Activated CD8-positive, alpha-beta memory T cell treated with anti-CD3 and anti-CD28 coated beads, Interleukin-2, amount 10 ng/mL, durations not matched to agents 7 days and 5 days (primary cell): Measurements from ENCODE around the gene RND1. TPM values are rescaled to one million over a fixed set of nuclear protein-coding genes. Genes with fewer than 3 reads are reported as not detected.

Experiments
- ATAC-seq: fragments of 150-1000 bp; cut with Tn5 transposase; one replicate; pipeline ENCODE4 v1.10.0; 2021; ENCODE audit warnings: moderate library complexity
- CTCF ChIA-PET: fragments of 350-600 bp; sonication (Branson Sonifier 250); formaldehyde crosslinking; loops from one replicate; lab custom pipeline; 2021; ENCODE audit warnings: antibody characterized with exemption; lab: Charles Lee
- DNase-seq: peaks from one replicate; pipeline ENCODE4 v3.0.0-alpha.2; 2020
- H3K27ac Mint-ChIP-seq: one replicate; pipeline ENCODE4 v1.8.0; 2021; ENCODE audit warnings: mild to moderate bottlenecking, mixed read lengths
- H3K27me3 Mint-ChIP-seq: one replicate; pipeline ENCODE4 v1.8.0; 2021; ENCODE audit warnings: mixed read lengths
- H3K36me3 Mint-ChIP-seq: one replicate; pipeline ENCODE4 v1.8.0; 2021; ENCODE audit warnings: mild to moderate bottlenecking, mixed read lengths
- H3K4me1 Mint-ChIP-seq: one replicate; pipeline ENCODE4 v1.8.0; 2021; ENCODE audit warnings: mixed read lengths
- H3K4me3 Mint-ChIP-seq: one replicate; pipeline ENCODE4 v1.8.0; 2021; ENCODE audit warnings: mild to moderate bottlenecking, moderate library complexity, mixed read lengths
- H3K9me3 Mint-ChIP-seq: one replicate; pipeline ENCODE4 v1.8.0; 2022; ENCODE audit warnings: low read depth, mixed read lengths
- total RNA-seq, 2 experiments: library from RNA; stranded (reverse); gene quantifications; one replicate each; pipeline ENCODE4 v1.2.3, GENCODE V29; 2021

RND1 gene
- total RNA-seq, 2 experiments from 2014 or later, result 2.7 to 4.2 TPM

DNA sequence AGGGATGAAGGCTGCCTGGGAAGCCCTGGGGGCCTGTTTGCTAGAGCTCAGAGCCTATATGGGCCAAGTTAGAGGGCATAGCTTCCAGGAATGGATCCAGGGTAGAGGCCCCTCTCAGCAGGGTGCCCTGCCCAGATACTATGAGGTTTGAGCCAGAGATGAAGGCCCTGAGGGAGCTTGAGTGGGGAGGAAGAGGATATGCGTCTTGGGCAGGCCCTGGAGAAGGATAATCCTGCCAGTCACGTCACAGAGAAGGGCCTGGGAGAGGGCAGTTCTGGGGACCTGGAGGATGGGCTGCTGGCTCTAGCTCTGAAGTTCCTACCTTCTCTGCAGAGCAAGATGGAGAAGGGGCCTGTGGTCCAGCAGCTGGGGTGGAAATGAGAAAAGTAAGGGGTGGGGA, 53.3 kb downstream of the RND1 start:
- no peak for ATAC-seq
- DNase-seq, result no peak
- CTCF ChIA-PET, result interaction anchor here (1.0 to 6.5 kb wide), 2 partner anchors 17 to 92 kb away, joined by 3 to 55 read pairs; a partner anchor contains a TSS
- Mint-ChIP-seq H3K4me1 (peaks cover 24% of the 10 kb centered on the region), H3K9me3 (no peaks in the 10 kb centered on the region), H3K4me3 (no peak overlapping the region), H3K27ac (no peak overlapping the region), H3K27me3 (peaks cover 13% of the 10 kb centered on the region), H3K36me3 (no peaks in the 10 kb centered on the region)

- Mint-ChIP-seq H3K4me1 (peaks cover 23% of the 10 kb centered on the region), H3K4me3 (no peak overlapping the region), H3K36me3 (no peaks in the 10 kb centered on the region), H3K9me3 (no peaks in the 10 kb centered on the region), H3K27me3 (peaks cover 5% of the 10 kb centered on the region), H3K27ac (no peak overlapping the region)
- CTCF ChIA-PET, result interaction anchor here (0.8 to 6.5 kb wide), 3 partner anchors 14 to 41 kb away, joined by 3 to 55 read pairs (median 3); partner anchors contain the start of gene DDX23
- DNase-seq, result no peak
- ATAC-seq, result no peak
Measured at GRCh38 chr12:48811437-48812090, 54.1 kb downstream of the RND1 start.

DNA sequence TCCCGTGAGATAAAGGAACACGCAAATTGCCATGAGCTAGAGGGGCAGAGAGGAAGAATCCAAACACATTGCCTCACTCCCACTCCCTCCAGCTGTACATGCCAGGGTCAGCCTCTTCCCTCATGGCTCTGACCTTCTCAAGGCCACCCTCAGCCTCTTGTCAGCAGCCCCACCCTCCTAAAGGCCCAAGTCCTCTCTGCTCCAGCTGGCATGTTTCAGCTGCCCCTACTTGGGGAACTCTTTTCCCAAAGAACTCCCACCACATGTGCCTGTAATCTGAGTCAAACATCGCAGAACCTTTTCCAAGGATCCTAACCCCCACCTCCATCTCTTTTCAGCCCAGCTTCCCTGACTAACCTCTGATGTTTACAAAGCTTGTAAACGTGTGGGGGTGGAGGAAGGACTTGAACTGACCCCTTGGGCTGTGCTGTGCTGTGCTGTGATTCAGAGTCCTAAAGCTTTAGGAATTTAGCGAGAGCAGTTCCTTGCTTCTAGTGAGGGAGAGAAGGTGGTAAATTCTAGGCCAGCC, 54.7 kb downstream of the RND1 start:
- peaks cover 21% of the 10 kb centered on the region for H3K4me1 Mint-ChIP-seq
- no peaks in the 10 kb centered on the region for H3K9me3 Mint-ChIP-seq
- no peak for ATAC-seq
- no peak overlapping the region for H3K27ac Mint-ChIP-seq
- no peaks in the 10 kb centered on the region for H3K27me3 Mint-ChIP-seq
- no peaks in the 10 kb centered on the region for H3K36me3 Mint-ChIP-seq
- DNase-seq, result no peak
- CTCF ChIA-PET, result interaction anchor here (0.8 to 1.1 kb wide), 2 partner anchors 14 to 42 kb away, joined by 3 read pairs; partner anchors contain the start of gene DDX23
- no peak overlapping the region for H3K4me3 Mint-ChIP-seq

- H3K36me3 Mint-ChIP-seq, result no peaks in the 10 kb centered on the region
- DNase-seq (no peak), ATAC-seq (no peak)
- CTCF ChIA-PET, result interaction anchor here (1.5 to 1.6 kb wide), 2 partner anchors 9 to 13 kb away, joined by 3 to 6 read pairs; no protein-coding TSS in a partner anchor
- H3K27me3 Mint-ChIP-seq, result no peaks in the 10 kb centered on the region
- H3K4me1 Mint-ChIP-seq, result peaks cover 14% of the 10 kb centered on the region
- H3K27ac Mint-ChIP-seq, result no peak overlapping the region
- H3K4me3 Mint-ChIP-seq, result no peak overlapping the region
- H3K9me3 Mint-ChIP-seq, result no peaks in the 10 kb centered on the region
Measured at GRCh38 chr12:48807981-48808380, 57.7 kb downstream of the RND1 start.

Other genes with a start within 250 kb of the RND1 start
- 10 to 100 TPM; 56.6 to 57.7 TPM for gene KANSL2, start 183.6 kb downstream of the RND1 start, total RNA-seq
- gene CCNT1, start 149.2 kb downstream of the RND1 start, total RNA-seq, result 10 to 100 TPM; 51.4 to 66.8 TPM
- under 1 TPM; 0.15 to 0.42 TPM for gene ADCY6, start 76.8 kb downstream of the RND1 start, total RNA-seq
- 10 to 100 TPM; 11.0 to 12.8 TPM for gene CACNB3, start 47.4 kb downstream of the RND1 start, total RNA-seq
- gene DDX23, start 13.7 kb downstream of the RND1 start, total RNA-seq, result 100 to 1,000 TPM; 146 to 157 TPM
- 10 to 100 TPM; 78.5 to 88.8 TPM for gene FKBP11, start 59.6 kb upstream of the RND1 start, total RNA-seq
- gene ARF3, start 91.6 kb upstream of the RND1 start, total RNA-seq, result 100 to 1,000 TPM in 1 of 2 experiments, 10 to 100 TPM in 1; 89.4 to 118 TPM
- 1 to 10 TPM; 2.0 to 4.4 TPM for gene WNT10B, start 105.9 kb upstream of the RND1 start, total RNA-seq
- 1 to 10 TPM in 1 of 2 experiments, under 1 TPM in 1; 0.87 to 1.2 TPM for gene WNT1, start 112.5 kb upstream of the RND1 start, total RNA-seq
- under 1 TPM; 0.38 to 0.66 TPM for gene DDN, start 133.5 kb upstream of the RND1 start, total RNA-seq
- 10 to 100 TPM; 58.9 to 66.0 TPM for gene PRKAG1, start 152.9 kb upstream of the RND1 start, total RNA-seq
- gene KMT2D, start 194.9 kb upstream of the RND1 start, total RNA-seq, result 100 to 1,000 TPM; 107 to 132 TPM
- gene RHEBL1, start 204.1 kb upstream of the RND1 start, total RNA-seq, result 10 to 100 TPM; 14.9 to 15.1 TPM
- under 1 TPM in 1 of 2 experiments, not detected in 1; 0.15 TPM for gene DHH, start 228.9 kb upstream of the RND1 start, total RNA-seq
- gene LMBR1L, start 245.0 kb upstream of the RND1 start, total RNA-seq, result 10 to 100 TPM; 46.9 to 53.4 TPM